IPS-15b (cell line): ENCODE results near the gene CRCP.
A peak's percentile ranks its signal among the peaks of the same experiment; 100 is the strongest.
"Not testable (repeated sequence)": the region's sequence is repeated elsewhere in the genome, so short reads cannot be mapped to it uniquely, and the experiment has no call there.

Source experiments
- H3K27me3 ChIP-seq: one replicate; pipeline ENCODE4 v1.6.1; 2013; ENCODE audit warnings: low read length; ENCODE audit not compliant: control insufficient read depth, insufficient read depth
- H3K36me3 ChIP-seq: one replicate; pipeline ENCODE4 v1.6.1; 2013; ENCODE audit warnings: low read length; ENCODE audit not compliant: control insufficient read depth, insufficient read depth
- H3K4me1 ChIP-seq: one replicate; pipeline ENCODE4 v1.6.1; 2013; ENCODE audit warnings: mild to moderate bottlenecking, low read length; ENCODE audit not compliant: control insufficient read depth, insufficient read depth
- H3K4me3 ChIP-seq: one replicate; pipeline ENCODE4 v1.5.1; 2013; ENCODE audit warnings: low read depth, low read length
- H3K9ac ChIP-seq: one replicate; pipeline ENCODE4 v1.6.1; 2013; ENCODE audit warnings: low read depth, mild to moderate bottlenecking, low read length
- H3K9me3 ChIP-seq: one replicate; pipeline ENCODE4 v1.6.1; 2013; ENCODE audit warnings: mild to moderate bottlenecking, low read length; ENCODE audit not compliant: control insufficient read depth, insufficient read depth

The CRCP gene

GRCh38 chr7:66114743-66115649 is at the start of gene CRCP:
Gene CRCP (plus strand): TSS chr7:66114847. CDS start chr7:66114963, 116 bp downstream.
- no peaks in the 10 kb centered on the region for H3K4me1 ChIP-seq
- H3K4me3 ChIP-seq, result peak within 1 kb of the TSS; percentile 87
- no peaks in the 10 kb centered on the region for H3K27me3 ChIP-seq
- no peaks in the 10 kb centered on the region for H3K9me3 ChIP-seq
- H3K36me3 ChIP-seq, result no peaks in the 10 kb centered on the region
- H3K9ac ChIP-seq, result peak within 1 kb of the TSS; percentile 96

- H3K9ac ChIP-seq, result no peak overlapping the region
- H3K4me1 ChIP-seq, result no peaks in the 10 kb centered on the region
- H3K36me3 ChIP-seq, result no peaks in the 10 kb centered on the region
- no peaks in the 10 kb centered on the region for H3K27me3 ChIP-seq
- H3K9me3 ChIP-seq, result no peaks in the 10 kb centered on the region
- no peak overlapping the region for H3K4me3 ChIP-seq
Measured at GRCh38 chr7:66069732-66070131, 44.9 kb upstream of the CRCP start.

- no peaks in the 10 kb centered on the region for H3K27me3 ChIP-seq
- H3K36me3 ChIP-seq, result no peaks in the 10 kb centered on the region
- H3K9ac ChIP-seq, result no peak overlapping the region
- no peaks in the 10 kb centered on the region for H3K9me3 ChIP-seq
- no peak overlapping the region for H3K4me3 ChIP-seq
- no peaks in the 10 kb centered on the region for H3K4me1 ChIP-seq
Measured at GRCh38 chr7:66070222-66070621, 44.4 kb upstream of the CRCP start.

- H3K9me3 ChIP-seq, result not testable (repeated sequence)
Measured at GRCh38 chr7:66072208-66072607, 42.4 kb upstream of the CRCP start.

GRCh38 chr7:66075590-66076461 is 38.8 kb upstream of the CRCP start, which contains the start of gene ASL:
Gene ASL (plus strand): TSS chr7:66075819. CDS start chr7:66076082, 263 bp downstream.
- H3K27me3 ChIP-seq, result peaks cover 2% of the 10 kb centered on the region

More at GRCh38 chr7:66072208-66072607, 42.4 kb upstream of the CRCP start:
- H3K4me1 ChIP-seq, H3K4me3 ChIP-seq, H3K9ac ChIP-seq, H3K27me3 ChIP-seq, H3K36me3 ChIP-seq: not testable (repeated sequence)

GRCh38 chr7:66076462-66077329 is 38.0 kb upstream of the CRCP start:
- H3K9ac ChIP-seq, result no peak overlapping the region
- H3K4me1 ChIP-seq, result peaks cover 2% of the 10 kb centered on the region
- peaks cover 2% of the 10 kb centered on the region for H3K27me3 ChIP-seq
- H3K9me3 ChIP-seq, result no peaks in the 10 kb centered on the region
- H3K4me3 ChIP-seq, result peak overlapping the region; percentile 92
- H3K36me3 ChIP-seq, result no peaks in the 10 kb centered on the region

More at GRCh38 chr7:66075590-66076461, 38.8 kb upstream of the CRCP start, which contains the start of gene ASL:
- Histone ChIP-seq H3K36me3 (no peaks in the 10 kb centered on the region), H3K9ac (peak within 1 kb of the TSS; percentile 76), H3K4me1 (peaks cover 2% of the 10 kb centered on the region), H3K4me3 (peak within 1 kb of the TSS; percentile 92), H3K9me3 (no peaks in the 10 kb centered on the region)

GRCh38 chr7:66078067-66078466 is 36.6 kb upstream of the CRCP start:
- Histone ChIP-seq H3K9me3 (no peaks in the 10 kb centered on the region), H3K4me1 (peaks cover 2% of the 10 kb centered on the region), H3K9ac (no peak overlapping the region), H3K36me3 (no peaks in the 10 kb centered on the region), H3K27me3 (peaks cover 2% of the 10 kb centered on the region), H3K4me3 (no peak overlapping the region)

GRCh38 chr7:66082083-66082482 is 32.6 kb upstream of the CRCP start:
- no peaks in the 10 kb centered on the region for H3K9me3 ChIP-seq
- no peak overlapping the region for H3K4me3 ChIP-seq
- H3K4me1 ChIP-seq, result no peaks in the 10 kb centered on the region

GRCh38 chr7:66082886-66083415 is 31.7 kb upstream of the CRCP start:
- no peaks in the 10 kb centered on the region for H3K9me3 ChIP-seq
- no peak overlapping the region for H3K4me3 ChIP-seq
- no peak overlapping the region for H3K9ac ChIP-seq
- peaks cover 2% of the 10 kb centered on the region for H3K36me3 ChIP-seq
- no peaks in the 10 kb centered on the region for H3K27me3 ChIP-seq
- no peaks in the 10 kb centered on the region for H3K4me1 ChIP-seq

More at GRCh38 chr7:66082083-66082482, 32.6 kb upstream of the CRCP start:
- no peak overlapping the region for H3K9ac ChIP-seq
- no peaks in the 10 kb centered on the region for H3K27me3 ChIP-seq
- peaks cover 2% of the 10 kb centered on the region for H3K36me3 ChIP-seq

- H3K9me3 ChIP-seq, result no peaks in the 10 kb centered on the region
- no peaks in the 10 kb centered on the region for H3K27me3 ChIP-seq
- peaks cover under 1% of the 10 kb centered on the region for H3K4me1 ChIP-seq
- H3K9ac ChIP-seq, result no peak overlapping the region
- no peak overlapping the region for H3K4me3 ChIP-seq
- peaks cover 2% of the 10 kb centered on the region for H3K36me3 ChIP-seq
Measured at GRCh38 chr7:66083677-66084076, 31.0 kb upstream of the CRCP start.
